ENCODE data around the gene MPEG1. TPM values are rescaled to one million over a fixed set of nuclear protein-coding genes. Genes with fewer than 3 reads are reported as not detected.

MPEG1 gene
- total and polyA plus RNA-seq, 4 donors, result 4.5 to 15.8 (median 10.2) TPM

DNA sequence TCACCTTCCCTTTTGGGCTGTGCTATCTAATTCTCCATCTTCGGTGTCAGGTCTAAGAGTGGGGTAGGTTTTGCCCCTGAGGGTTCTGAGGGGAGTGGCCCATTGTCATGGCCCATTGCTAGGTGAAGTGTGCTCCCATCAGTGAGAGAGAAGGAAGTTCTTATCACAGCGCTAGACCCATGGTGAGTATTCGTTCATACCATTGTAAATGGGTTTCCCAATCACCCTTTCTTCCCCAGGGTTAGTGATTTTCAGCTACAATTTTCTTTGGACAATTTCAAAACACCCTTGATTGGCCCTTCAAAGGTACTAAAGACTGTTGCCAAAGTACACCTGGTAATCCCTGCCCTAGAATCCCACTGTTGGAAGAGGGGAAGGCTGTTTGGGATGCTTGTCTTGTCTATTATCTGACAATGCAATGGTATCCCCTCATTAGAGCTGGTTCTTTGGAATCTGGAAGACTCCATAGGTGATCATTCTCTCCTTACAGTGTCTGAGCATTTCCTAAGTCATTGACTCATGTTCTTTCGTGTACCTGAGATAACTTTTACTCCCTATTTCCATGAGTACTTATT, 20.2 kb downstream of the MPEG1 start:
- Histone ChIP-seq H3K9me3 (ENCODE audit: control insufficient read depth, insufficient read depth, low read length) (no peaks in the 10 kb centered on the region), H3K27me3 (ENCODE audit: control insufficient read depth, insufficient read depth, low read length) (no peaks in the 10 kb centered on the region), H3K4me3 (ENCODE audit: low read depth, low read length) (no peak overlapping the region), H3K27ac (ENCODE audit: low read depth, low read length) (no peak overlapping the region), H3K4me1 (ENCODE audit: control insufficient read depth, insufficient read depth, low read length) (peaks cover 10% of the 10 kb centered on the region), H3K36me3 (ENCODE audit: control insufficient read depth, insufficient read depth, low read length) (peaks cover 61% of the 10 kb centered on the region)
- 100% methylated on average over 1 of the region's 4 CpGs for WGBS (ENCODE audit: insufficient coverage)
- no peak for DNase-seq (ENCODE audit: low read depth in 4 of 6, low spot score in 6 of 6)

DNA sequence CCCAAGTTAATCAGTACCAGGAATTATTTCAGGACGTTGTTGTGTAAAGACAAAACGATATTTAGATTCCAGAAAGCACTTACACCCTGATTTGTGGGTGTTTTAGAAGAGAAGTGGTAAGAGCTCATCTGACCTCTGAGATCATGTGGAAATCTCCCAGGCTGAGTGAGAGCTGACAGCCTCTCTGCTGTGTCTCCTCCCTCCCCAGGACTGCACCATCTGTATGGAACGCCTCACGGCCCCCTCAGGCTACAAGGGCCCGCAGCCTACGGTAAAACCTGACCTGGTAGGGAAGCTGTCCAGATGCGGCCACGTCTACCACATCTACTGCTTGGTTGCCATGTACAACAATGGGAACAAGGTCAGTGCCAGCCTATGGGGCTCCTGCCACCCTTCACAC, 20.8 kb downstream of the MPEG1 start:
- peaks cover 13% of the 10 kb centered on the region for H3K4me1 ChIP-seq (ENCODE audit: control insufficient read depth, insufficient read depth, low read length)
- no peaks in the 10 kb centered on the region for H3K27me3 ChIP-seq (ENCODE audit: control insufficient read depth, insufficient read depth, low read length)
- WGBS (ENCODE audit: insufficient coverage), result 95% methylated on average over 8 of the region's 8 CpGs
- H3K9me3 ChIP-seq (ENCODE audit: control insufficient read depth, insufficient read depth, low read length), result no peaks in the 10 kb centered on the region
- no peak overlapping the region for H3K27ac ChIP-seq (ENCODE audit: low read depth, low read length)
- H3K36me3 ChIP-seq (ENCODE audit: control insufficient read depth, insufficient read depth, low read length), result peaks cover 59% of the 10 kb centered on the region
- DNase-seq (ENCODE audit: low read depth in 4 of 6, low spot score in 6 of 6), result no peak
- no peak overlapping the region for H3K4me3 ChIP-seq (ENCODE audit: low read depth, low read length)

DNA sequence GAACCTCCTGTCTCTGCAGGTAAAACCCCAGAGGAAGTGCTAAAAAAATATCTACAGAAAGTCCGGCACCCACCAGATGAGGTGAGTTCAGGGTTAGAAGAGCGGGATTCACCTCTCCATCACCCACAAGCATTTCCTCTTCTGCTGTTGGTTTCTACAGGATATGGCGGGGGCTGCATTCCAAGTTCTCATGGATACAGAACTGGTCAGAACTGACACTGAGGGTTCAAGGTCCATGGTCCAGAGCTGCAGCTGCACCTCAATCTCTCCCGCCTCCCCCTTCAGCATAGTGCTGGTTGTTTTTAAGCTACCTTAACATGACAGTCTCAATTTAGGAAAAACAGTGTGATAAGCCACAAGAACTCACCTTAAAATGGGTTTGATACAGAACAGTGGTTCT, 21.6 kb downstream of the MPEG1 start:
- H3K27ac ChIP-seq (ENCODE audit: low read depth, low read length), result no peak overlapping the region
- whole genome bisulfite sequencing (ENCODE audit: insufficient coverage), result 93% methylated on average over 3 of the region's 4 CpGs

DNA sequence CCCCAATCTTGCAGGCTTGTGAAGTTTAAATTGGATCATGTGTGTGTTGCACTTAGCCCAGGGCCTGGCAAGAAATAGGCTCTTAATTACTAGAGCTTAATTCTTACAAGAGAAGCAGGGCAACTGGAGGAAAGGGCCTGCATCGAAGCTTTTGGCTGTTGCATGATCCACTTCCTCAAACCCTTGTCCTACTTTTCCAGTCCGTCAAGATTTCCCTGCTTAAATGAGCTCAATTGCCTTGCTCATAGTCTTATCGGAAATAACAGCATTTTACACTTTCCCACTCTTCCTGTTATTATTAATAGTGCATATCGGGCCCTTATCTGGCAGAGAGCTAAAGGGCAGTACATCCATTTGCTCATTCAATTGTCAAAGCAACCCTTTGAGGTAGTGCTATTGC, 22.7 kb downstream of the MPEG1 start:
- no peak overlapping the region for H3K4me3 ChIP-seq (ENCODE audit: low read depth, low read length)
- no peaks in the 10 kb centered on the region for H3K27me3 ChIP-seq (ENCODE audit: control insufficient read depth, insufficient read depth, low read length)
- peaks cover 29% of the 10 kb centered on the region for H3K4me1 ChIP-seq (ENCODE audit: control insufficient read depth, insufficient read depth, low read length)
- no peaks in the 10 kb centered on the region for H3K9me3 ChIP-seq (ENCODE audit: control insufficient read depth, insufficient read depth, low read length)
- H3K36me3 ChIP-seq (ENCODE audit: control insufficient read depth, insufficient read depth, low read length), result peaks cover 48% of the 10 kb centered on the region
- DNase-seq (ENCODE audit: low read depth in 4 of 6, low spot score in 6 of 6), result no peak
- no peak overlapping the region for H3K27ac ChIP-seq (ENCODE audit: low read depth, low read length)
- 78% methylated on average over 4 of the region's 4 CpGs for WGBS (ENCODE audit: insufficient coverage)

More for the DNA sequence above, 21.6 kb downstream of the MPEG1 start:
- DNase-seq (ENCODE audit: low read depth in 4 of 6, low spot score in 6 of 6), result no peak
- no peaks in the 10 kb centered on the region for H3K9me3 ChIP-seq (ENCODE audit: control insufficient read depth, insufficient read depth, low read length)
- H3K27me3 ChIP-seq (ENCODE audit: control insufficient read depth, insufficient read depth, low read length), result no peaks in the 10 kb centered on the region
- peaks cover 54% of the 10 kb centered on the region for H3K36me3 ChIP-seq (ENCODE audit: control insufficient read depth, insufficient read depth, low read length)
- no peak overlapping the region for H3K4me3 ChIP-seq (ENCODE audit: low read depth, low read length)
- H3K4me1 ChIP-seq (ENCODE audit: control insufficient read depth, insufficient read depth, low read length), result peaks cover 21% of the 10 kb centered on the region

DNA sequence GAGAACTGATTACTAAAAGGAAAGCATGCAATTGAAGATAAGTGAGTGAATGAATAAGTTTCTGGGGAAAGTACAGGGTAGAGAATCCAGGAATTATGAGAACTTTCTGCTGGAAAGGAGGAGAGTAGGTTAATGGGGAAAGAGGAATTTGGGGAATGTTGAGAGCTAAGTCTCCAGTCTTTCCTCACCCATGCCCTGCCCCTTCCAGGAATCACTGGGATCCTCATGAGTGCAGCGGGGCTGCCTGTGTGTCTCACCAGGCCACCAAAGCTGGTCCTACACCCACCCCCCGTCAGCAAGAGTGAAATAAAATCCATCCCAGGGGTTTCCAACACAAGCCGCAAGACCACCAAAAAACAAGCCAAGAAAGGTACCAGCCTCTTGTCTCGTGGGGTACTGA, 23.8 kb downstream of the MPEG1 start:
- Histone ChIP-seq H3K4me3 (ENCODE audit: low read depth, low read length) (no peak overlapping the region), H3K9me3 (ENCODE audit: control insufficient read depth, insufficient read depth, low read length) (no peaks in the 10 kb centered on the region), H3K4me1 (ENCODE audit: control insufficient read depth, insufficient read depth, low read length) (peaks cover 38% of the 10 kb centered on the region), H3K36me3 (ENCODE audit: control insufficient read depth, insufficient read depth, low read length) (peaks cover 48% of the 10 kb centered on the region), H3K27ac (ENCODE audit: low read depth, low read length) (no peak overlapping the region), H3K27me3 (ENCODE audit: control insufficient read depth, insufficient read depth, low read length) (no peaks in the 10 kb centered on the region)
- no peak for DNase-seq (ENCODE audit: low read depth in 4 of 6, low spot score in 6 of 6)
- 74% methylated on average over 3 of the region's 4 CpGs for WGBS (ENCODE audit: insufficient coverage)

DNA sequence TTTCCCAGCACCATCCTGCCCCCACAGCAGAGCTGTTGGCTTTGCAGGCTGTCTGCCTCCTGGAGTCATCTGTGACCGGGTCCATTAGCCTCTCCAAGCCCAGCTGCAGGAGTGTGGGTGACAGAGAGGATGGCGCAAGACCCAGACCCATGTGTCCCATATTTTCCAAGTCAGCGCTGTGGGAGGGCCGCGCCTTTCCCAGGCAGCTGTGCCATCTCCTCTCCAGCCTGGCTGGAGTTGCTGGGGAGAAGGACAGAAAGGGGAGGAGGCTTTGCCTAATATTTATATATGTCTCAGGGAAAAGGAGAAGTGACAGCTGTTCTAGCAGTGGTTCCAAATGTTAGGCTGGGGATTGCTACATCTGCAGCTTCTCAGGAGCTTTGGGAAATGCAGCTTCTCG, 25.1 kb downstream of the MPEG1 start:
- H3K36me3 ChIP-seq (ENCODE audit: control insufficient read depth, insufficient read depth, low read length), result peaks cover 52% of the 10 kb centered on the region
- no peaks in the 10 kb centered on the region for H3K27me3 ChIP-seq (ENCODE audit: control insufficient read depth, insufficient read depth, low read length)
- DNase-seq (ENCODE audit: low read depth in 4 of 6, low spot score in 6 of 6), result no peak
- 68% methylated on average over 5 of the region's 6 CpGs for WGBS (ENCODE audit: insufficient coverage)
- H3K9me3 ChIP-seq (ENCODE audit: control insufficient read depth, insufficient read depth, low read length), result no peaks in the 10 kb centered on the region
- H3K4me3 ChIP-seq (ENCODE audit: low read depth, low read length), result no peak overlapping the region
- H3K4me1 ChIP-seq (ENCODE audit: control insufficient read depth, insufficient read depth, low read length), result peaks cover 46% of the 10 kb centered on the region
- peak overlapping the region; percentile 25 for H3K27ac ChIP-seq (ENCODE audit: low read depth, low read length)

DNA sequence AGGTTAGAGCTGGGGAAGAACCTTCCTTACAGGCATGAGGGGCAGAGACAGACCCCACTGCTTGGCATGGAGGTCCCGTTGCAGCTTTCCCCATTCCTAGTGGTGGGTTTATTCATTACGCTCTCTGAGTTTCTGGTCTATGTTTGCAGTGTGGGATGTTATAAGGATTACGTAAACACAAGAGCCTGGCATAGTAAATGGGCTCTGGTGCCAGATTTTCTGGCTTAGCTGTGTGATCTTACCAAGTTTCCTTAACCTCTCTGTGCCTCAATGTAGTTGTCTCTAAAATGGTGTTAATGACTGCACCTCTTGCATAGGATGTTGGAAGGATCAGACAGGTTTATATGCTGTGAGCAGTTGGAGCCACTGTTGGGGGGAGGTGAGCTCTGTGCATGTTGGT, 25.7 kb downstream of the MPEG1 start:
- WGBS (ENCODE audit: insufficient coverage), result 60% methylated on average over 1 of the region's 3 CpGs
- Histone ChIP-seq H3K4me1 (ENCODE audit: control insufficient read depth, insufficient read depth, low read length) (peaks cover 51% of the 10 kb centered on the region), H3K4me3 (ENCODE audit: low read depth, low read length) (no peak overlapping the region), H3K36me3 (ENCODE audit: control insufficient read depth, insufficient read depth, low read length) (peaks cover 52% of the 10 kb centered on the region), H3K9me3 (ENCODE audit: control insufficient read depth, insufficient read depth, low read length) (no peaks in the 10 kb centered on the region), H3K27ac (ENCODE audit: low read depth, low read length) (peak overlapping the region; percentile 87), H3K27me3 (ENCODE audit: control insufficient read depth, insufficient read depth, low read length) (no peaks in the 10 kb centered on the region)
- no peak for DNase-seq (ENCODE audit: low read depth in 4 of 6, low spot score in 6 of 6)

DNA sequence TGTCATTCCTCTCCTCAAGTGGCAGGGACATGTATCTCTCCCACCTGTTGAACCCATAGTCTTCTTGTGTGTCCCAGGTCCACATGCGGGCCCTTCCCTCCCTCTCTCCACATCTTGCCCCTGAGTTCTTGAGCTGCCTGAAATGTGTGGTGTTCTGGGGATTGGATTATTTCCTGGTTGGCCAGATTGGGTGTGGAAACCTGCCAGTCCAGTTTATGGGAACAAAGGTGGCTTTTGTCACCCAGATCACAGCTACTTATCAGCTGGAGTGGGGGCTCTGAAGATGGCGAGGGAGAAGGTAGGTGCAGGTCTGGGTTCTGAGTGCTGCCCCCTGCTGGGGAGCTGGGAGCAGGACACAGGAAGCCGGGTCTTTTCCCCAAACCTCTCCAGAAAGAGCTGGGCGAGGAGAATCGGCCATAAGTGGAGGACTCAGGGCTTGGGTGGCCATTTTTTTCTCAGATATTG, 26.6 kb downstream of the MPEG1 start:
- peaks cover 53% of the 10 kb centered on the region for H3K36me3 ChIP-seq (ENCODE audit: control insufficient read depth, insufficient read depth, low read length)
- DNase-seq (ENCODE audit: low read depth in 4 of 6, low spot score in 6 of 6), result peak in 2 of 6 donors; percentile 68 to 71
- H3K27me3 ChIP-seq (ENCODE audit: control insufficient read depth, insufficient read depth, low read length), result no peaks in the 10 kb centered on the region
- no peak overlapping the region for H3K4me3 ChIP-seq (ENCODE audit: low read depth, low read length)
- WGBS (ENCODE audit: insufficient coverage), result 19% methylated on average over 2 of the region's 5 CpGs
- H3K4me1 ChIP-seq (ENCODE audit: control insufficient read depth, insufficient read depth, low read length), result peaks cover 58% of the 10 kb centered on the region
- H3K9me3 ChIP-seq (ENCODE audit: control insufficient read depth, insufficient read depth, low read length), result no peaks in the 10 kb centered on the region
- peak overlapping the region; percentile 87 for H3K27ac ChIP-seq (ENCODE audit: low read depth, low read length)

DNA sequence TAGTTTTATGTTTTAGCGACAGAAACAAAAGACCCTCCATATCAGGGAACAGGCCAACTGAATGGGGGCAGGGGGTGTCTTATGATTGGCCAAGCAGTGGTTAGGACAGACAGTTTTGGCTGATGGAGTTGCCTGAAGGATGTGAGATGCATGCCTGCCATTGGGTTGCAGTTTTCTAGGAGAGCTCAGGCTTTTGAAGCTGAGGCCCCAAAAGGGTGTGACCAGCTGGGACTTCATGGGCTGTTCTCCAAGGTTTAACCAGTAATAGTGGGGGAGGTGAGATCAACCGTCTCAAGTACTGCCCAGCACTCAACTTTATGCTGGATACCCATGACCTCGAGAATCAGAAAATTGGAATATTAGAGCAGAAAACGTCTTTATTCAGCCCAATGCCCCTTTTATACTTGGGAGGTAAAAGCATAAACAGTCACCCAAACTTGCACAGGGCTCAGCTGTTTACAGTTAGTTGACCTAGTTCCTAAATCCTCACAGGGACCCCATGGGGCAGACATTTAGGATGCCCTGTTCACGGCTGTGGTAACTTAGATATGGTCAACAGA, 27.3 kb downstream of the MPEG1 start:
- H3K4me1 ChIP-seq (ENCODE audit: control insufficient read depth, insufficient read depth, low read length), result peaks cover 59% of the 10 kb centered on the region
- H3K4me3 ChIP-seq (ENCODE audit: low read depth, low read length), result peak overlapping the region; percentile 7
- 17% methylated on average over 1 of the region's 5 CpGs for WGBS (ENCODE audit: insufficient coverage)
- H3K27ac ChIP-seq (ENCODE audit: low read depth, low read length), result peak overlapping the region; percentile 87
- H3K36me3 ChIP-seq (ENCODE audit: control insufficient read depth, insufficient read depth, low read length), result peaks cover 46% of the 10 kb centered on the region
- H3K27me3 ChIP-seq (ENCODE audit: control insufficient read depth, insufficient read depth, low read length), result no peaks in the 10 kb centered on the region
- peak in 1 of 6 donors; percentile 69 for DNase-seq (ENCODE audit: low read depth in 4 of 6, low spot score in 6 of 6)
- H3K9me3 ChIP-seq (ENCODE audit: control insufficient read depth, insufficient read depth, low read length), result no peaks in the 10 kb centered on the region

DNA sequence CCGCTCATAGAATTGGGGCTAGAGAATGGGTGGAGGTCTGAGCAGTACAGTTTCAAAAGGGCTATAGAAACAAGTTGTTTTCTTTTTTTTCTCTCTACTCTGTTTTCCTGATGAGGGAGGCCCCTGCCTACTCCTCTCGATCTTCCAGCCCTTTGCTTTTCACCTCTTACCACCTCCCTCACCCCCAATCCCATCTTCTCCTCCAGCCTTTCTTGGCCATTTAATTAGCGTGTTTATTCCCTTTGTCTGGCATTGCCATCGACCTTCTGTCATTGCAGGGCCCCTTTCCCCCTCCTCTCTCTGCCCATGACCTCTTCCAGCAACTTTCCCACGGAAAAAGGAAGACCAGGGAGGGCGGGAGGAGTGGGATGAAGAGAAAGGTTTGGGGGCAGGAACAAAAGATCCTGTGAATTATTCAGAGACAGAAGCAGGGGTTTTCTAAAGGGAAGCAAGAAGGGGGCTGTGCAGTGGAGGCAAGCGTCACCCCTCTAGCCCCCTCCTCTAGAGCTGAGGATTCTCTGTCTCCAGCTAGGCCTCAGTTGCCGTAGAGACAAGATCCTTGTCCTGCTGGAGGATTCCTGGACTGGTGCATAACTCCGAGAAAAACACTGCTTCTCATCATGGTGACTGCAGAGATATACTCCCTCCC, 27.9 kb downstream of the MPEG1 start:
- Histone ChIP-seq H3K4me1 (ENCODE audit: control insufficient read depth, insufficient read depth, low read length) (peaks cover 62% of the 10 kb centered on the region), H3K4me3 (ENCODE audit: low read depth, low read length) (peak overlapping the region; percentile 7), H3K27me3 (ENCODE audit: control insufficient read depth, insufficient read depth, low read length) (no peaks in the 10 kb centered on the region), H3K36me3 (ENCODE audit: control insufficient read depth, insufficient read depth, low read length) (peaks cover 42% of the 10 kb centered on the region), H3K27ac (ENCODE audit: low read depth, low read length) (peak overlapping the region; percentile 87), H3K9me3 (ENCODE audit: control insufficient read depth, insufficient read depth, low read length) (no peaks in the 10 kb centered on the region)
- WGBS (ENCODE audit: insufficient coverage), result 33% methylated on average over 4 of the region's 9 CpGs
- peak in 2 of 6 donors; percentile 74 to 88 for DNase-seq (ENCODE audit: low read depth in 4 of 6, low spot score in 6 of 6)

Measured in spinal cord (tissue), 10 donors.